SIG-M5 treated with dmso at 0.1 percent for 504 hours (cell line): ENCODE results near the gene ZNF786.
A peak's percentile ranks its signal among the peaks of the same experiment; 100 is the strongest.
"Not testable (repeated sequence)": the region's sequence is repeated elsewhere in the genome, so short reads cannot be mapped to it uniquely, and the experiment has no call there.

ENCODE experiments used
- DNase-seq: peaks from one replicate; lab custom pipeline; 2025; ENCODE audit not compliant: unreplicated experiment; lab: John Stamatoyannopoulos, UW

ZNF786 gene, protein sequence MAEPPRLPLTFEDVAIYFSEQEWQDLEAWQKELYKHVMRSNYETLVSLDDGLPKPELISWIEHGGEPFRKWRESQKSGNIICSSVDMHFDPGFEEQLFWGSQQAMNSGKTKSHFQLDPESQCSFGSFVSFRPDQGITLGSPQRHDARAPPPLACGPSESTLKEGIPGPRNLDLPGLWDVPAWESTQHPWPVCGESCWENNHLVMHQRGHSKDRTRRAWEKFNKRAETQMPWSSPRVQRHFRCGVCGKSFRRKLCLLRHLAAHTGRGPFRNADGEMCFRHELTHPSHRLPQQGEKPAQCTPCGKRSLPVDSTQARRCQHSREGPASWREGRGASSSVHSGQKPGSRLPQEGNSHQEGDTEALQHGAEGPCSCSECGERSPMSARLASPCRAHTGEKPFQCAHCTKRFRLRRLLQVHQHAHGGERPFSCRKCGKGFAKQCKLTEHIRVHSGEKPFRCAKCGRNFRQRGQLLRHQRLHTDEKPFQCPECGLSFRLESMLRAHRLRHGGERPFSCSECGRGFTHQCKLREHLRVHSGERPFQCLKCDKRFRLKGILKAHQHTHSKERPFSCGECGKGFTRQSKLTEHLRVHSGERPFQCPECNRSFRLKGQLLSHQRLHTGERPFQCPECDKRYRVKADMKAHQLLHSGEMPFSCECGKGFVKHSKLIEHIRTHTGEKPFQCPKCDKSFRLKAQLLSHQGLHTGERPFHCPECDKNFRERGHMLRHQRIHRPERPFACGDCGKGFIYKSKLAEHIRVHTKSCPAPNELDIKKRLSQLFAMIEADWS

DNA sequence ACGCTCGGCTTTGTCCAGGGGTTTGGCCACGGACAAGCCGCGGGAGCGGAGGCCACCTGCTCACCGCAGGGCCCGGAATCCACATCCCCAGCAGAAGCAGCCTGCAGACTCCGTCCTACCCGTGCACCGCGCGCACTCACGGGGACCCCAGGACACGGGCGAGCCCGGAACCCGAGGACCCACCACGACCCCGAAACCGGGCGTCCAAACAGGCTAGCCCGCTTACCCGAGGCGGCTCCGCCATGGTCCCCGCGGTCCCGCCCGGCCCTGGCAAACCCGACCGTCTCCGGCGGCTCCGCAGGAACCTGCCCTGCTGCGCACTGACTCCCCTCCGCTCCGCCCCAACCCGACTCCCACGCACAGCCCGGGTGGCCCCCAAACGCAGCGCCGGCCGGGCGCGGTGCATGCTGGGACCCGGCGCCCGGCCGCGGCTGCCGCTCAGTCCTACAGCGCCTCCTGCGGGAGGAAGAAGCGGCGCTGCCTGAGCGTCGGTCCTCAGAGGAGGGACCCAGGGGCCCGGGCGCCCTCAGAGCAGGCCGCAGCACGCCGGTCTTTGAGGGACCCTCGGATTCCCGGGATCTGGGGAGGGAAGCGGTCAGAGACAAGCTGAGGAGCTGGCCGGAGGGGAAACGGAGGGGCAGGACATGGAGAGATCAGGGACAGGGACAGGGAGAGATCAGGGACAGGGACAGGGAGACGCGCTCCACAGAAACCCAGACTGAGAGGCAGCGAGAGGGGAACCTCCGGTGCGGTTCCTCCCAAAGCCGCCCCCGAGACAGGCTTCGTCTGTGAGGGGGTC lies at the start of gene ZNF786:
ZNF786 (minus strand) TSS at position 322 of the 799 bp plus-strand sequence; CDS start at position 244, 78 bp downstream.
- peak; percentile 91 for DNase-seq

DNA sequence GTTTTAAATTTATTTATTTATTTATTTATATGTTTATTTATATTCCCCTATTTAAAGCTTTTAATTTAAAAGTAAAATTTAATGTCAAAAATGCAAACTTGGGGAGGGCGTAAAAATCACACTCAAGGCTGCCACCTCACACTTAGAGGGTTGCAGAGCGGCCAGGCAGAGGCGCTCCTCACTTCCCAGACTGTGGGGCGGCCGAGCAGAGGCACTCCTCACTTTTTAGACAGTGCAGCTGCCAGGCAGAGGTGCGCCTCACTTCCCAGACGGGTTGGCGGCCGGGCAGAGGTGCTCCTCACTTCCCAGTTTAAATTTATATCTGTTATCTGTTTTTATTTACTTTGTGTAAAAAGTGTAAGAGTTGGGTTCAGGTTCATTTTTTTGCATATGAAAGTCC lies 45.6 kb upstream of the ZNF786 start:
- DNase-seq, result no peak

DNA sequence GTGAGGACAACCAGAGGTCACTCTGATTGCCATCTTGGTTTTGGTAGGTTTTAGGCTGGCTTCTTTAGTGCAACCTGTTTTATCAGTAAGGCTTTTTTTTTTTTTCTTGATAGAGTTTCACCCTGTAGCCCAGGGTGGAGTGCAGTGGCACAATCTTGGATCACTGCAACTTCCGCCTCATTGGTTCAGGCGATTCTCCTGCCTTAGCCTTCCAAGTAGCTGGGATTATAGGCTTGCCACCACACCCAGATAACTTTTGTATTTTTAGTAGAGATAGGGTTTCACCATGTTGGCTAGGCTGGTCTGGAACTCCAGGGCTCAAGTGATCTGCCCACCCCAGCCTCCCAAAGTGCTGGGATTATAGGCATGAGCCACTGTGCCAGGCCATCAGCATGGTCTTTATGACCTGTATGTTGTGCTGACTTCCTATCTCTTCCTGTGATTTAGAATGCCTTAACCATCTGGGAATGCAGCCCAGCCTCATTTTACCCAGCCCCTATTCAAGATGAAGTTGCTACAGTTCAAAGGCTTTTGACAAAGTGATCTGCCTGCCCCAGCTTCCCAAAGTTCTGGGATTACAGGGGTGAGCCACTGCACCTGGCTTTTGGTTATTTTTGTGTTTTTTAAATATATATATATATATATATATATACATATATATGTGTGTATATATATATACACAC lies 42.7 kb upstream of the ZNF786 start:
- DNase-seq, result no peak

DNA sequence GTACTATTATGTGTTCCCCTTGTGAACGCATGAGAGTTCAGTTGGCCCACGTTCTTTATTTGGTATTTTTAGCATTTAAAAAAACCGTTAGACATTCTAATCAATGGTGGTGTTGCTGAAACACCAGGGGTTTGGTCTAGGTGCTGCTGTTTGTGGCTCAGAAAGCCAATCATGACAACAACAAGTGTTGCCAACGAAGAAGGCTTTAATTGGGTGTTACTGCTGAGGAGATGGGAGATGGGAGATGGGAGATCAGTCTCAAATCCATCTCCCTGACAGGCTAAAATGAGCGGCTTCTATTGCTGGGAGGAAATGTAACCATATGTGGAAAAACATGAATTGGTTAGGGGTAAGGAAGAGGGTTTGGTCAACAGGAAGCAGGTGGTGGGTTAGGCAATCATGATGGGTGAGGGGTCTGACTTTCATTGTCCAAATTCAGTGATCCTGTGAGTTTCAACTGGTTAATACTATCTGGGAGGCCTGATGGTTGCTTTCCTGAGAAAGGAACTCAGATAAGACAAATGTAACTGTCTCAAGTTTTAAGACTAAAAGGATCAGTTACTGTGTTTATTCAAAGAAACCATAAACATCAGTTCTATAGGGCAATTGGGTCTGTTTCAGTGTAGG lies 40.2 kb upstream of the ZNF786 start:
- no peak for DNase-seq

DNA sequence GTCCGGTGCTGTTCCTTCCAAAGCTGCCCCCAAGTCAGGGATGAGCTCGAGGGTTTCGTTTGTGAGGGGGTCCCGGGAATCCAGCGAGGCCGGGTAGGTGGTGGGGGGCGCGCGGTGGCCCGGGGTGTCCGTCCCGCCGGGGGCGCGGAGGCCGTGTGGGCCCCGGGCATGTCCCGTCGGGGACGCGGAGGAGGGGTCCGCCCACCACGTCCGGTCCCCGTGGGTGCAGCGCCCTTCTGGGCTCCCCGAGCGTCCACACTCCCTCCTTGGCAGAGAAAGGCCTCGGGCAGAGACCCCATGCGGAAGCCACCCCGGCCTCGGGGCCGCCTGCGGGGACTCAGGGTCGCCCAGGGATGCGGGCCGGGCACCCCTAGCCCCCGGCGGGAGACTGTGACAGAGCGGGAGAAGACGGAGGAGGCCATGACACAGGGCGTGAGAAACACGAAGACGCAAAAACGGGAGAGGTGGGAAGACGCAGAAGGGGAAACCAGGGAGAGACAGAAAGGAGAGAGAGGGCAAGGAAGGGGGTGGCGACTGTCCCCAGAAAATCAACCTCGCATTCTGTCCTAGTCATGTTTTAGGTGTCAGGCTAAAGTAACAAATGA lies 36.2 kb upstream of the ZNF786 start:
- DNase-seq, result peak; percentile 36

DNA sequence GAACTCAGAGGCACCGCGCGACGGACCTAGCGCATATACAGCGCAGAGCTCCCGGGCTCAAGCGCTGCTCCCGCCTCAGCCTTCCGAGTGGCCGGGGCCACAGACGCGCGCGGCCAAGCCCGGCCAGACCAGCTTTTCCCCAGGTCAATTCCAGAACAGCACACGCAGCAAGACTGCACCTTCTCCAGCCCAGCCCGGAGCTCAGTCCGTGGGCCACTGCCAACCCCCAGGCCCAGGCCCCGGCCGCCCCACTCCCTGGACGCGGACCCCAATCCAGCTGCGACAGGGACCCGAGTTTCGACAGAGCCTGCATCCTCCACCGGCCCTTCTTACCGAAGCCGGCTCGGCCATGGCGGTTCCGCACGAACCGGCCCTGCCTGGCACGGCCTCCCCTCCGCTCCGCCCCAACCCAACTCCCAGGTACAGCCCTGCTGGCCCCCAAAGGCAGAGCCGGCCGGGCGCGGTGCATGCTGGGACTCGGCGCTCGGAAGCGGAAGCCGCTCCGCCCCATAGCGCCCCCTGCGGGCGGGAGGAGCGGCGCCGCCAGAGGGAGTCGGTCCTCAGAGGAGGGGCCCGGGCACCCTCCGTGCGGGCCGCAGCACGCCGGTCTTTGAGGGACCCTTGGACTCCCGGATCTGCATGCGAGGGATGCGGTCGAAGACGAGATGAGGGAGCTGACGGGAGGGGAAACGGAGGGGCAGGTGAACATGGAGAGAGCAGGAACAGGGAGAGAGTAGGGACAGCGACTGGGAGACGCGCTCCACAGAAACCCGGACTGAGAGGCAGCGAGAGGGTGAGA lies 35.5 kb upstream of the ZNF786 start, which contains the start of gene ZNF425:
ZNF425 (minus strand) TSS at position 462 of the 799 bp plus-strand sequence; CDS start at position 351, 111 bp downstream.
- peak; percentile 83 for DNase-seq

DNA sequence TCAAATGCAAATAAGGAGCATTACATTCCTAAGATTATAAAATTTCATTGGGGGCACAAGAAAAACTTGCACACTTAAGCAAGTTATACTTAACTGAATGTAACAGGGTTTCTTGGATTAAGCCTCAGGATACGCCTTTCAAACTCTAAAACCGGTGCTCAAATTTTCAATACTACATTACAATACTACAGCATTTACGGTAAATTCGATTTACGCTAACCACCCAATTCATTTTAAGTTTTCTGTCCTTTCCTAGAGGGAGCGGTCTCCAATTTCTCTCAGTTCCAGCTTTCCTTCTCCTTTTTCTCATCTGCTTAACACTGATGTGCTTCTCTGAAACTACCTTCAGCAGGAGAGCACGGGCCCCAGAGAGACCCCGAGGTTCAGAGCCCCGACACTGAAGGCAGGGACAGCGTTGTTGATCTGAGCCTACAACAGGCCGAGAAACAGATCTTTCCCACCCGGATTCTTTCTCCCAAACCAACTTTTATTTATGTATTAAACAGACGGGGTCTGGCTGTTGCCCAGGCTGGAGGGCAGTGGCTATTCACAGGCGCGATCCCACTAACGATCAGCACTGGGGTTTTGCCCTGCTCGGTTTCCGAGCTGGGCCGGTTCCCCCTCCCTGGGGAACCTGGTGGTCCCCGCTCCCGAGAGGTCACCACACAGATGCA lies 34.8 kb upstream of the ZNF786 start:
- peak; percentile 43 for DNase-seq

DNA sequence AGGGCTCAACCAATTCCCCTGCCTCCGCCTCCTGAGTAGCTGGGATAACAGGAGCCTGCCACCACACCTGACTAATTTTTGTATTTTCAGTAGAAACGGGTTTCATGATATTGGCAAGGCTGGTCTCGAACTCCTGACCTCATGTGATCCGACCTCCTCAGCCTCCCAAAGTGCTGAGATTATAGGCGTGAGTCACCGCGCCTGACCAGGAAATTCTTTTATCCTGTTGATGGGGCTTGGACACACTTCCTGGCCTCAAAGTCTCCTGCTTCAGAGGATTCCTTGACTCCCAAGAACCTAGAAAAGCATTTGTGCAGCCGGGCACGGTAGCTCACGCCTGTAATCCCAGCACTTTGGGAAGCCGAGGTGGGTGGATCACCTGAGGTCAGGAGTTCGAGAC lies 19.5 kb upstream of the ZNF786 start:
- DNase-seq, result no peak

DNA sequence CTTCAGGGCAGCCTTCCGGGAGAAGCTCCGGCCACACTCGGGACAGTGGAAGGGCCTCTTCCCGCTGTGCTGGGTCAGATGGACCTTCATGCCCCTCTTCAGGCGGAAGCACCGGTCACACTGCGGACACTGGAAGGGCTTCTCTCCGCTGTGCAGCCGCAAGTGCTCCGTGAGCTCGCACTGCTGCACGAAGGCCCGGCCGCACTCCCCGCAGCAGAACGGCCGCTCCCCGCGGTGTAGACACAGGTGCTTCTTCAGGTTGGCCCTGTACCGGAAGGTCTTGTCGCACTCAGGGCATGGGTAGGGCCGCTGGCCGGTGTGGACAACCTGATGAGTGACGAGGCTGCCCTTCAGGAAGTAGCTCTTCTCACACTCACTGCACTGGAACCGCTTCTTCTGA lies 14.2 kb upstream of the ZNF786 start:
- no peak for DNase-seq

DNA sequence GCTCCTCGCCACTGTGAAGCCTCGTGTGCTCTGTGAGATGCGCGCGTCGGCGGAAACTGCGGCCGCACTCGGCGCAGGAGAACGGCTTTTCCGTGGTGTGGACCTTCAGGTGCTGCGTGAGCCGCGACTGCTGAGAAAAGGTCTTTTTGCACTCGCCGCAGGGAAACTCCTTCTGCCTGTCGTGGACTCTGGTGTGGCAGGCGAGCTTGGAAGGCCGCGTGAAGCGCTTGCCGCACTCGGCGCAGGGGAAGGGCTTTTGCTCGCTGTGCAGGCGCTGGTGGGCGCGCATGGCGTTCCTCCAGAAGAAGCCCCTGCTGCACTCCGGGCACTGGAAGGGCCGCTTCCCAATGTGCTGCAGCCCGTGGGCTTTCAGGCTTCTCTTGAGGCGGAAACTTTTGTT lies 13.7 kb upstream of the ZNF786 start:
- no peak for DNase-seq

DNA sequence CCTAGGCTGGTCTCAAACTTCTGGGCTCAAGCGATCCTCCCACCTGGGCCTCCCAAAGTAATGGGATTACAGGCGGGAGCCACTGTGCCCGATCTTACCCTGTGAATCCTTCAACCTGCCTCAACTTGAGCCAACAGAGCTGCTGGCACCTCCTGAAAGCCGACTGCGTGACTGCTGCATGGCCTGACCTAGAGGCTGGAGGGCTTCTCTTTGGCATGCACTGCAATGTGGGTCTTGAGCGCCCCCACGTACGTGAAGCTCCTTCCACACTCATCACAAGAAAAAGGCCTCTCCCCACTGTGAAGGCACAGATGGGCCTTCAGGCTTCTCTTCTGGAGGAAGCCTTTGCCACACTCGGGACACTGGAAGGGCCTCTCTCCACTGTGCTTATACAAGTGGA lies 12.9 kb upstream of the ZNF786 start:
- DNase-seq, result no peak

DNA sequence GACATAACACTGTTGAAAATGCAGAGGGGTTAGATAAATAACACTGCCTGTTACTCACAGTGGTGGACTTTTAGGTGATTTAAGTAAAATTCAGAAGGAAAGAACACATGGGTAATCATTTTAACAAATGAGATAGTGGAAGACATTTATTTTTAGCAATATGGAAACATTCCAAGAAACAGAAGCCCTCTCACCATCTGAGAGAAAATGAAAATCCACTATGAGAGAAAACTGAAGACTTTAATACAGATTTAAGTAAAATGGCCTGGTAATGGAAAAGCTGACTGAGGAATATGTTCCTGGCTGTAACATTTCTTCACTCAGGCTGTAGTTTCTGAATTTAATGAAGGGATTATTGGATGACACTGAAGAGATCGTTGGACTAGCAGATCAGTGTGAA lies 12.1 kb upstream of the ZNF786 start:
- DNase-seq, result no peak

DNA sequence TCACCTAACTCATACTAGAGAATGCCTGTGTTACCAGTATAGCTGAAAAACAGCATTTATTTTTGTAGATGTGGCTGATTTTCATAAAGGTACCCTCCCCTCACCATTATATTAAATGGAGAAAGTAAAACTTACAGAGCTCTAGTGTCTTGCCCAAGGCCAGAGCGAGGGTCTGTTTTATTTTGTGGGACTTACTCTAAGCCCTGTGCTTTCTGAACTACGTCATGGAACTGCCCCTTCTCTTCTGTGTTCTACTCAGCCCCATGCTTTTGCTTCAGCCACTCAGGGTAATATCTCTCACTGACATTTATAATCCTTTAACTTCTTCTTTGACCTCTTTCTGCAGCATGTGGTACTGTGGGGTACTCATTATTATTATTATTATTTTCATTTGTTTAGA lies 10.3 kb upstream of the ZNF786 start:
- no peak for DNase-seq

DNA sequence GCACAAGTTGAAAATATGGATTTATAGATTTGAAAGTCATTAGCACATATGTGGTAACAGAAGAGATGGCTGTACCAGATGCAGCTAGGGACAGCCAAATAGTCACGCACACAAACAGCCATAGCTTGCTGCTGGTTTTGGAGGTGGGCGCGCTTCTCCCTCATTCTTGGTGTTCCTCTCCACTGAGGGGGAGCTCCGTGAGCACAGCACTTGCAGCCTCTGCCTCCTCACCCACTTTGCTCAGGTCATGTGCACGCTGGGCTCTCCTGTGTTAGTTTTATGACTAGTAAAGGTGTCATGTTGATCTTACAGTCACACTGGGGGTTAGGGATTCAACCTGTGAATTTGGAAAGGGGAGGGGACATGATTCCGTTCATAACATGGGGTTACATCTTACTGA lies 8.5 kb upstream of the ZNF786 start:
- no peak for DNase-seq

DNA sequence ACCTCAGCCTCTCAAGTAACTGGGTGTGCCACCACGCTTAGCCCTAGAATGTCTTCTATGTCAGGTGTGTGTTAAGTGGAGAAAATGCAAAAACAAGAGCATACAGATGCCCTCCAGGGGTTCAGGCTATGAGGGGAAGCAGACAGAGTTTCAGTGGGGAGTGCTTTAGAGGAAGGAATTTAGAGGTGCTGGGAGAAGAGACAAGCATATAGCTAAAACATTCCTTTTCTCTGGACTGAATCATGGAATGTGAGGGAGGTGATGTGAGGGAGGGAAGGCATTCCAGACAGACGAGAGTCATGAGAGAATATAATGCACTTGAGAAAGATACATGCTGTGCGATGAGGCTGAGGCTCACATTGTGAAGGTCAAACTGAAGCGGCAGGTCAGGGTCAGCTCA lies 6.6 kb upstream of the ZNF786 start:
- DNase-seq, result no peak

DNA sequence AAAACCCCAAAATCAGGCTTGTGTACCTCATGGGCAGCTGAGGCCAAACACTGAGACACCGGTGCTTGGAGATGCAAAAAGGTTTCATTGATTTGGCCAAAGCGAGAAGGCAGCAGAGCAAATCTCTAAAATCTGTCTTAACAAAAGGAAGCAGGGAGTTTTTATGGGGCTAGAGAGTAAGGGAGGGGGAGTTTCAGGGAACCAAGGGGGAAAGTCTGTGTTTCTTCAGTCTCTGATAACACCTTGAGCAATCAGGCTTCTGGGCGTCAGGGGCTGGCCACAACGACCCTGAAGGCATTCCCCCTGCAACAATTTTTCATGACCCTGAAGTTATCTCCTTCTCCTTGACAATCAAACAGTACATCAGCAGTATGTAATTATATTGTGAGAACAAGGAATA lies 2.7 kb upstream of the ZNF786 start:
- DNase-seq, result peak; percentile 4

DNA sequence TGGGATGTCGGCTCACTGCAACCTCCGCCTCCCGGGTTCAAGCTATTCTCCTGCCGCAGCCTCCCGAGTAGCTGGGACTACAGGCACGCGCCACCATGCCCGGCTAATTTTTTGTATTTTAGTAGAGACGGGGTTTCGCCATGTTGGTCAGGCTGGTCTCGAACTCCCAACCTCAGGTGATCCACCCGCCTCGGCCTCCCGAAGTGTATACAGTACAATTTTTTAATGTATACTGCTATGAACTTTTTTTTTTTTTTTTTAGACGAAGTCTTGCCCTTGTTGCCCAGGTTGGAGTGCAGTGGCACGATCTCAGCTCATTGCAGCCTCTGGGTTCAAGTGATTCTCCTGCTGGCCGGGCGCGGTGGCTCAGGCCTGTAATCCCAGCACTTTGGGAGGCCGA lies 1.7 kb upstream of the ZNF786 start:
- not testable (repeated sequence) for DNase-seq

DNA sequence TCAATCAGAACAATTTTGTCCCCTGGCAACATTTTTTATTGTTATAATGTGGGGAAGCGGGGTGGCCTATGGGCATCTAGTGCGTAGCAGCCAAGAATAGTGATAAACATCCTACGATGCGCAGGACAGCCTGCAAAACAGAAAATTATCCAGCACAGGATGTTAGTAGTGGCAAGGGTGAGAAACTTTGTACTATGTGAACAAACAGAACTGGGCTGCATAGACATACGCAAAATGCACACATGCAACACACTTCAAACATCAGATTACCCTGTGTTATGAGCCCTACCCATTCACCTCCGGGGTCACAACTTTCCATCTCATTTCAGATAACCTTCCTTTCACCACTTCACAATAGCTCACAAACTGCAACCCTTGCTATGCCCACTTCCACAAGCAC lies 3.1 kb downstream of the ZNF786 start:
- no peak for DNase-seq

DNA sequence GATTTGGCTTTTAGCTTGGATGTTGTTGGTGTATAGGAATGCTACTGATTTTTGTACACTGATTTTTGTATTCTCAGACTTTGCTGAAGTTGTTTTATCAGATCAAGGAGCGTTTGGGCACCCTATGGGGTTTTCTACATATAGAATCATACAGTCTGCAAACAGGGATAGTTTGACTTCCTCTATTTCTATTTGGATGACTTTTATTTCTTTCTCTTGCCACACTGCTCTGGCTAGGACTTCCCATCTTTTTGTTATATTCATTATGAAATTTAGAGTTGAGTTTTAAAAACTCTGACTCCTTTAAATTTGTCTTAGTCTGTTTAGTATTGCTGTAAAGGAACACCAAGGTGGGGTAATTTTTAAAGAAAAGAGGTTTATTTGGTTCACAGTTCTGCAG lies 4.7 kb downstream of the ZNF786 start:
- DNase-seq, result peak; percentile 42
